Measurements from ENCODE around the gene OR10A7. TPM values are rescaled to one million over a fixed set of nuclear protein-coding genes. Genes with fewer than 3 reads are reported as not detected.

Gene OR10A7
- total and polyA plus RNA-seq, 2 experiments from 2014 or later = not detected

- no peaks in the 10 kb centered on the region for H3K4me1 ChIP-seq (ENCODE audit: insufficient read depth)
- no peak overlapping the region for H3K4me2 ChIP-seq
- H3K36me3 ChIP-seq (replicated peaks; ENCODE audit: insufficient read depth, low read depth) = no peaks in the 10 kb centered on the region
- no peaks in the 10 kb centered on the region for H3K79me2 ChIP-seq
- H3K9me3 ChIP-seq (ENCODE audit: low read depth) = no peaks in the 10 kb centered on the region
- H2AFZ ChIP-seq = no peak overlapping the region
- no peak for DNase-seq (ENCODE audit: low spot score)
- H3K4me3 ChIP-seq = no peak overlapping the region
- H3K9me2 ChIP-seq (replicated peaks; ENCODE audit: insufficient read depth) = no peaks in the 10 kb centered on the region
- whole genome bisulfite sequencing (ENCODE audit: low lambda C conversion rate, missing lambda C conversion rate) = 86% methylated on average over 2 of the region's 2 CpGs
- no peak overlapping the region for H3K27ac ChIP-seq
- TF ChIP-seq EZH2 (IDR thresholded peaks at IDR 0.05; ENCODE audit: borderline replicate concordance) = no peak
- no peak for TF ChIP-seq CTCF (IDR thresholded peaks at IDR 0.05; ENCODE audit: poor library complexity)
- no peak for TF ChIP-seq EZH2phosphoT487 (IDR thresholded peaks at IDR 0.05; ENCODE audit: low read depth, severe bottlenecking, unreplicated experiment)
- H3K27me3 ChIP-seq = no peaks in the 10 kb centered on the region
- no peaks in the 10 kb centered on the region for H4K20me1 ChIP-seq (ENCODE audit: insufficient read depth, poor library complexity, severe bottlenecking)
Measured at GRCh38 chr12:55173456-55173855, 47.4 kb upstream of the OR10A7 start.

GRCh38 chr12:55188573-55188972 lies 32.3 kb upstream of the OR10A7 start:
- Histone ChIP-seq H3K4me2 (no peak overlapping the region), H2AFZ (no peak overlapping the region), H3K27ac (no peak overlapping the region), H4K20me1 (ENCODE audit: insufficient read depth, poor library complexity, severe bottlenecking) (no peaks in the 10 kb centered on the region), H3K4me1 (ENCODE audit: insufficient read depth) (no peaks in the 10 kb centered on the region), H3K9me2 (replicated peaks; ENCODE audit: insufficient read depth) (no peaks in the 10 kb centered on the region), H3K4me3 (no peak overlapping the region), H3K79me2 (no peaks in the 10 kb centered on the region), H3K27me3 (no peaks in the 10 kb centered on the region), H3K9me3 (ENCODE audit: low read depth) (no peaks in the 10 kb centered on the region), H3K36me3 (replicated peaks; ENCODE audit: insufficient read depth, low read depth) (no peaks in the 10 kb centered on the region)
- DNase-seq (ENCODE audit: low spot score) = no peak
- WGBS (ENCODE audit: low lambda C conversion rate, missing lambda C conversion rate) = 2% methylated on average over 2 of the region's 2 CpGs
- TF ChIP-seq CTCF (IDR thresholded peaks at IDR 0.05; ENCODE audit: poor library complexity) (no peak), EZH2 (IDR thresholded peaks at IDR 0.05; ENCODE audit: borderline replicate concordance) (no peak)

GRCh38 chr12:55188974-55189556 lies 31.8 kb upstream of the OR10A7 start:
- H3K4me2 ChIP-seq = no peak overlapping the region
- no peaks in the 10 kb centered on the region for H3K36me3 ChIP-seq (replicated peaks; ENCODE audit: insufficient read depth, low read depth)
- H3K4me1 ChIP-seq (ENCODE audit: insufficient read depth) = no peaks in the 10 kb centered on the region
- H3K9me3 ChIP-seq (ENCODE audit: low read depth) = no peaks in the 10 kb centered on the region
- peak; percentile 85 for DNase-seq (ENCODE audit: low spot score)
- H3K79me2 ChIP-seq = no peaks in the 10 kb centered on the region
- H3K27ac ChIP-seq = no peak overlapping the region
- H4K20me1 ChIP-seq (ENCODE audit: insufficient read depth, poor library complexity, severe bottlenecking) = no peaks in the 10 kb centered on the region
- WGBS (ENCODE audit: low lambda C conversion rate, missing lambda C conversion rate) = 0% methylated on average over 4 of the region's 4 CpGs
- no peak overlapping the region for H3K4me3 ChIP-seq
- H3K27me3 ChIP-seq = no peaks in the 10 kb centered on the region
- H2AFZ ChIP-seq = no peak overlapping the region
- TF ChIP-seq EZH2 (IDR thresholded peaks at IDR 0.05; ENCODE audit: borderline replicate concordance) (no peak), CTCF (IDR thresholded peaks at IDR 0.05; ENCODE audit: poor library complexity) (peak; percentile 86)
- no peaks in the 10 kb centered on the region for H3K9me2 ChIP-seq (replicated peaks; ENCODE audit: insufficient read depth)

- H3K4me1 ChIP-seq (ENCODE audit: insufficient read depth) = no peaks in the 10 kb centered on the region
Measured at GRCh38 chr12:55194382-55194781, 26.4 kb upstream of the OR10A7 start.

More at GRCh38 chr12:55194382-55194781, 26.4 kb upstream of the OR10A7 start:
- DNase-seq (ENCODE audit: low spot score) = no peak
- H3K27me3 ChIP-seq = no peaks in the 10 kb centered on the region
- H3K9me2 ChIP-seq (replicated peaks; ENCODE audit: insufficient read depth) = no peaks in the 10 kb centered on the region
- no peaks in the 10 kb centered on the region for H3K9me3 ChIP-seq (ENCODE audit: low read depth)
- no peak for TF ChIP-seq CTCF (IDR thresholded peaks at IDR 0.05; ENCODE audit: poor library complexity)
- TF ChIP-seq EZH2phosphoT487 (IDR thresholded peaks at IDR 0.05; ENCODE audit: low read depth, severe bottlenecking, unreplicated experiment) = no peak
- TF ChIP-seq EZH2 (IDR thresholded peaks at IDR 0.05; ENCODE audit: borderline replicate concordance) = no peak
- H2AFZ ChIP-seq = no peak overlapping the region
- no peaks in the 10 kb centered on the region for H3K79me2 ChIP-seq
- H3K27ac ChIP-seq = no peak overlapping the region
- no peak overlapping the region for H3K4me2 ChIP-seq
- no peak overlapping the region for H3K4me3 ChIP-seq
- WGBS (ENCODE audit: low lambda C conversion rate, missing lambda C conversion rate) = 92% methylated on average over 3 of the region's 3 CpGs
- H3K36me3 ChIP-seq (replicated peaks; ENCODE audit: insufficient read depth, low read depth) = no peaks in the 10 kb centered on the region
- no peaks in the 10 kb centered on the region for H4K20me1 ChIP-seq (ENCODE audit: insufficient read depth, poor library complexity, severe bottlenecking)

Measured in hepatocyte (in vitro differentiated cells).